HG03342 (cell line): Measurements from ENCODE around the gene NDUFB10.

ENCODE experiments used
- ATAC-seq: cut with Tn5 transposase; IDR thresholded peaks from one replicate; pipeline ENCODE4 v1.9.1; 2021; ENCODE audit warnings: mild to moderate bottlenecking, moderate library complexity; ENCODE audit not compliant: unreplicated experiment

The NDUFB10 gene

DNA sequence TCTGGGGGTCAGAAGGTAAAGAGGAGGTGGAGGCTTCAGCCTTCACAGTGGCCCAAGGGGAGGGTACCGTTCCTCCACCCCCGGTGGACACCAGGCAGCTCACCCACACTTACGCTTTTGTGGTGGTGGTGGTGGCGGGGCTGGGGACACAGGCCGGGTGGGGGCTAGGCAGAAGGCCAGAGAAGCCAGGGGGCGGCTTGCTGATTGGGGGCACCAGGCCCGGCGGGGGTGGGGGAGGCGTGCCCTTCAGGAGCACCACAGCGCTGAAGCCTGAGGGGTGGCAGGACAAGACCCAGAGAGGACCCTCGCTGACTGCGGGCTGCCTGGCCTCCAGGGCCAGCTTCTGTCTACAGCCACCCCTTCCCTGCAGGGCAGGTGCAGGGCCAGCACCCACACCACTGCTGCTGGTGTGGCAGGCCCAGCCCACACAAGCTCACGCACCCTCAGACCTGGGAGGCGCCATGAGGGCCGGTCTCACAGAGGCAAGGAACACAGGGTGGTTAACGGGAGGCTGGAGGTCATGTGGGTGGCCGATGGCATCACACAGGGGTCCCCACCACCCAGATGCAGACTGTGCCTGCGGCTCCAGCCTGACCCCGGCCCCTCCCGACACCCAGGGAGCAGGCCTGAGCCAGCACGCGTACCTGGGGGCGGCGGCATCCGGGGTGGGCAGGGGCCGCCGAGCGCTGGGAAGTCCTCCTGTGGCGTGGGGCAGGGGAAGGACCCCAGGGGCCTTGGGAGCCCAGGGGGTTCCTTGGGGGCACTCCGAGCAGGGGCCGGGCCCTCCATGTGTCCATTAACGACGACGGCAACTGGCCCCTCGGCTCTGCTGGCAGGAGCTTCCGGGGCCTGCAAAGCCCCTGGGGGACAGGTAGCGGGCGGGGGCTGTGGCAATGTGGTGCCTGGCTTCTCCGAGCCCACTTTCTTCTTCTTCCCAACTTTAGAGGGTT, 39.8 kb downstream of the NDUFB10 start:
- no peak for ATAC-seq

DNA sequence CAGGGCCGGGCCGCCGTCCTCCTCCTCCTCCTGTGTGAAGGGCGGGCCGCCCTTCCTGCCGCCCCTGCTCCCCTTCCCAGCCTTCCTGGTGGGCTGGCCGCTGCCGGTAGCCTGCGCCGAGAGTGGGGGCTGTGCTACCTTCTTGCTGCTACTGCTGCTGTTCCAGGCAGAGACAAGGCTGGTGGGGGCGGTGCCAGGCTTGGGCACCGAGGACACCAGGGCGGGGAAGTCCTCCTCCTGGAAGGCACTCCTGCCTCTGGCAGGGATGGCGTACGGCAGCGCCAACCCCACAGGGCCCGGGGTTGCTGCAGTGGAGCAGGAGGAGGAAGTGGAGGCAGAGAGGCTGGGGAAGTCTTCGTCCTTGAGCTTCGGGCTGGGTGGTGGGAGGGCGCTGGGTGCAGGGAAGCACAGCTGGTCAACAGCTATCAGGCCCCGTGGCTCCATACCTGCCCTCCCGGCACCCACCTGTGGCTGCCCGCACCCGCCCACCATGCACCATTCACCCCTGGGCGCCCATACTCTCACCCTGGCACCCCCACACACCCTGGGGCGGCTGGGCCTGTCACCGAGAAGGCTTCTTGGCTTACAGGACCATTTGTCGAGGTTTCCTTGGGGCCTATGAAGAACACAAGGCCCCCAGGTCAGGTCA, 40.7 kb downstream of the NDUFB10 start:
- no peak for ATAC-seq

DNA sequence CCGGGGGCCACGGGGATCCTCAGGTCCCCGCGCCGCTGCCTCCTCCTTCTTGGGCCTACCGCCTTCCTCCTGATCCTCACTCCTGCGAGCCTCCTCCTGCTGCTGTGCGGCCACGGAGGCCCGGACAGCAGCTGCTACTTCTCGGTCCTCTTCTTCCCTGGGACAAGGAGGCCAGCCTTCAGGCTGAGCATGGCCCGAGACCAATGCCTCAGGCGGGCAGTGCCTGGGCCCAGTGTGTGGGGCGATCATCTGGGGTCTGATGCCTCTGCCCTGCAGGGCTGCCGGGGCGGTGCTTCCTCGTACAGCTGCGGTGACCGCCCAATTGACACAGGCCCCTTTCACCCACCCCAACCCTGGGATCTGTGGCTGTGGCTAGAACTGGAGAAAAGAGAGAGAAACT, 41.7 kb downstream of the NDUFB10 start:
- no peak for ATAC-seq

DNA sequence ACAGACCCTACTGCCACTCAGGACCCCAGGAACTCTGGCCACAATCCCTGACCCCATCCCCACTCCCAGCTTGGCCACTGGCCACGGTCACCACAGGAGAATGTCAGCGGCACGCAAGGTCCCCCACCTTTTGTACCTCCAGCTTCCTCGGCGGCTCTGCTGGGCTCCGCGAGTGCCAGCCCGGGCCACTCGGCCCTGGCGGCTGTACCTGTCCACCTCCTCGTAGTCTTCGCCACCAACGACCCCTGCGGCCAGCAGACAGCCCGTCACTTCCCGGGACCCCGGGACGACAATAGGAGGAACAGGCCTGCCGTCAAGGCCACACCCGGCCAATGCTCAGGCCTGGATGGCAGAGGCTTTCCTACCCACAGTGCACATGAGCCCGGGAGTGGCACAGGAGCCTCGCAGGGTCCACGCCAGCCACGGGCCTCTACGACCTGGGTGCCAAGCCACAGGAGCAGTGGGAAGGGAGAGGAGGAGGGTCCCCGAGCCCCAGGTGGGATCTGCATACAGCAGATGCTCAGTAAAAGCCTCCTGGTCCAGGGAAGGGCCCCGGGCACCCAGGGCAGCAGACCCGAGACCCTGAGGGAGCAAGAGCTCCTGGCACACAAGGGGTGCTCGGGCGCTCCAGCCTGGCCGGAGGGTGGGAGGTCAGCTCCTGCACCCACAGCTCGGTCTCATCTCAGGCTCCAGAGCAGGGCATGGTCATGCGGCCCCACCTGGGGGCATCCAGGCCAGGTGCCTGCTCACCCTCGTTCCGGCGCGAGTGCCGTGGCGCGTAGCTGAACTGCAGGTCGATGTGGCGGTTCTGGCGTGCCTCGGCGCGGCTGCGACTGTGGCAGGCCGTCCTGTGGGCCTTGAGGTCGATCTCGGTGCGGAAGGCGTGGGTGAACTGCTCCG, 42.4 kb downstream of the NDUFB10 start:
- ATAC-seq, result no peak

- ATAC-seq, result no peak
Measured at GRCh38 chr16:2002406-2003230, 43.3 kb downstream of the NDUFB10 start.

DNA sequence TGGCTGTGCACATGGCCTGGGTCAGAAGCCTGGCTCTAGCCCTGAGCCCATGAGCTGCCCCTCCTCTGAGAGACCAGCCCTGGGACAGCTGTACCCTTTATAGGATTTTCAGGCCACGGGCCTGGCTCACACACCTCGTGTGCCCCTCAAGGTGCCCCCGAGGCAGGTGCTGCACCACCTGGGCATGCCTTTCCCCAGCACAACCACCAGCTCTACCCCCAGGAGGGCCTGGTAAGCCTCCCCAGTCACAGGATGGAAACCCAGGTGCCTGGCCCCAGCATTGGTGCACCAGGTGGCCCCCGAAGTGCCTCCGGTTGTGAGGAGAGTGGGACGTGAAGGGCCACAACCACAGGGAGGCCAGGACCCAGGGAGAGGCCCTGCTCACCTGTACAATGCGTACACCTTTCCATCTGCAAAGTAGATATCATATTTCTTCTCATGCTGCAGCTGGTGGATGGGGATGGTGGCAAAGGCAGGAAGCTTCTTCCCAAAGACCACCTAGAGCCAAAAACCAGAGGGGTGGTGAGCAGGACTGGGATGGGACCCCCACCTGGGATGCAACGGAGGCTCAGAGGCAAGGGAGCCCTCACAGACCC, 44.0 kb downstream of the NDUFB10 start:
- no peak for ATAC-seq

- peak; percentile 64 for ATAC-seq
Measured at GRCh38 chr16:2003827-2004641, 44.7 kb downstream of the NDUFB10 start.

- no peak for ATAC-seq
Measured at GRCh38 chr16:2004795-2005517, 45.6 kb downstream of the NDUFB10 start.

GRCh38 chr16:2005646-2006045, 46.3 kb downstream of the NDUFB10 start:
- no peak for ATAC-seq

DNA sequence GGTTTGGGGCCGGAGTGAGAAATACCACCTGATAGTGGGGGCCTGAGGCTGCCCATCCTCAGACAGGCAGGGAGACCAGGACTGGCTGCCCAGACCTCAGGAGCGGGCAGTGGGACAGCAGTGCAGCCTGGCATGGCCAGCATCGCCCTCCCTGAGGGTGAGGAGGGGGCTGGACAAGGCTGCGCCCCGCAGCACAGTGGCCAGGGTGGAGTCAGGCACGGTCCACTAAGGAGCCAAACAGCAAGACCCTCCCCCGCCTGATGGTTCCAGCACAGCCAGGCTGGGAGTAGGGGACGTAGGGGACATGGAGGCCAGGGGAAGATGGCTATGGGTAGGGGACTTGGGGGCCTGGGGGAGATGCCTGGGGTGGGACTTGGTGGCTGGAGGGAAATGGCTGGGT, 47.0 kb downstream of the NDUFB10 start:
- ATAC-seq, result no peak

DNA sequence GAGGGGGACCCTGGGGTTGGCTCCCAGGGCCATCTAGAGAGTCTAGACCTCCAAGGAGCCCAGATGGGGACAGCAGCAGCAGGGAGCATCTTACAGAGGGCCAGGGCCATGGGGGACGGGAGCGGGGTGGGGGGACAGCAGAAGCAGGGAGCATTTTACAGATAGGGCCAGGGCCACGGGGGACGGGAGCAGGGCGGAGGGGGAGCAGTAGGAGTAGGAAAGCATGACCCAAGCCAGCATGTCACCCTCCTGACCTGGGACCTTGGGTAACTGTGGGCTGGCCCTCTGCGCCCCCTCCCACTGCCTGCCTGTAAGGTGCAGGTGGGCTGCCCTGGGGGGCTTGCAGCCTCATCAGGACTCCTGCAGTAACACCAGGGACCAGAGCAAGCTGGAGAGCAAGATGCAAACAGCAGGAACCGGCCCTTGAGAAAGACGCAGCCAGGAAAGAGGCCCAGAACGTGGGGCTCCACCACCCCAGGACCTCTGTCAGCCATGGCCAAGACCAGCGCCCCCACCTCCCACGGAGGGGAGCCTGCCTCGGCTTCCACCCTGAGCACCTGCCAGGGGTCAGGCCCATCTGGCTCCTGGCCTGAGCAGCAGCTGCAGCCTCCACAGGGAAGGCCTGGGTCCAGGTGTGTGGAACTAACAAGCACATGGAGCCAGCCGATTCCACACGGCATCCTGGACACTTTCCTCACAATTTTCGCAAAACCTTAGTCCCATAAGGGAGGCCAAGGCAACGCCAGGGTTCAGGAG, 47.9 kb downstream of the NDUFB10 start:
- ATAC-seq, result no peak

DNA sequence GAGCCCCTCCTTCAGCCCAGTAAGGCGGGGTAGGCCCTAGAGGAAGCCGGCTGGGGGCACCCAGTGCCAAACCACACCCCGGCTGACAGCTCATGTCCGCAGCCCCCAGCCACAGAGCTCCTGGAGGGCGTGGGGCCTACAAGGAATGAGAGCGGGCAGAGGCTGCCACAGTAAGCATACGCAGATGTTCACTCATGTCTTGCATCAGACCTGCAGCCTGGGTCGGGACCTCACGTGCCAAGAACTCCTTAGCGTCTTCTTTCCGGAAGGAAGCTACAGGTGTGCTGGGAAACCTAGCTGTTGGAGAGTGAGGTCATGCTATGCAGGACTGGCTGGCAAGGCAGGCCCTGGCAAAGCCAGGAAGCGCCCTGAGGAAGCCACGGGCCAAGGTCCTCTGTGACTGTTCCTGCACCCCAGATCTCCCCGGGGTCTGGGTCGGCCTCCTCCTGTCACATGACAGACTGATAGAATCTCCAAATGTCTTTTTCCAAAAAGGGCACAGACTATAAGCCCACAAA, 48.7 kb downstream of the NDUFB10 start:
- no peak for ATAC-seq

DNA sequence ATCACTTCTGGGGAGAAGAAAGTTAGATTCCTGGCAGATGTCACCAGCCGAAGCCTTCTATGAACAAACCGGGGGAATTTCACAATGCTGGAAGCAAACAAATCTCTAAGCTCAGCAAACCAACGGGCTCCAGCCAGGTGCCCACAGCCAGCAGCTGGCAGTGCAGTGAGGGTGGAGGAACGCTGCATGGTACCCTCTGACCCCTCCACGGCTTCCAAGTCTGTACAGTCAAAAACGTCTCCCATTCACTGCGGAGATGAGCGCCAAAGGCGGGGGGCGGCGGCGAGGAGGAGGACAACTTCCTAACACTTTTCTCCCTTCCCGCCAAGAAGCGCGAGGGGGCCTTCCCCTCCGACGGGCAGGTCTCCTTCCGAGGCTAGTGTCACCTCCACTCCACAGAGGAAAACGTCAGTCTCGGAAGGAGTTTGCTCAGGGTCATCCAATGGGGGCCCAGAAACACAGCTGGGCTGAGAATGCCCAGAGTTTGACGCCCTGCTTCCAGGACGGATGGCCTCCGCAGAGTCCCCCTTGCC, 49.4 kb downstream of the NDUFB10 start:
- no peak for ATAC-seq

DNA sequence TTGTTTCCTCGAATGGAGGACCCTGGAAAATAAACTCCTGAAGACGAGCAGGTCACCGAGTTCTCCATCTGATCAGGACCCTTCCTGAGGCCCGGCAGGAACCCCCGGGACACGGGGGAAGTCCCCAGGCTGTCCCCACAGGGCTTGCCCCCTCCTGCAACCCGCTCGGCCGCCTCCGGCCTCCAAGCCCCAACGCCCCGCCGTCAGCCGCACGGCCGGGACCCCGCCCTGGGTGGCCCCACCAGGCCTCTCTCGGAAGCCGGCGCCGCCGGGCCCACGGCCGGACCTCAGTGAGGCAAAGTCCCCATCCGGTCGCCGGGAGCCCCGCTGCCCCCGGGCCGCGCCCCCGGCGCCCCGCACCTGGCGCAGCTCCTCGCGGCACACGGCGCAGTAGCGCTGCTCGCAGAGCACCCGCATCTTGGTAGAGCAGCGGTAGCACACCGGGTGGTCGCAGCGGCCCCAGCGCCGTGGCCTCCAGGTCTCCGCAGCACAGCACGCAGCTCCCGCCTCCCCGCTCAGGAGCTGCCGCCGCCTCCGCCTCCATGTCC, 49.9 kb downstream of the NDUFB10 start:
- peak; percentile 33 for ATAC-seq

GRCh38 chr16:2009791-2010510, 50.6 kb downstream of the NDUFB10 start, which contains the start of gene ZNF598:
Gene ZNF598, minus strand, starts transcription at chr16:2009821.
- peak; percentile 85 for ATAC-seq
